ENCODE results near the gene NBPF3. TPM values are rescaled to one million over a fixed set of nuclear protein-coding genes. Genes with fewer than 3 reads are reported as not detected.

NBPF3 gene
- total and polyA plus RNA-seq, 4 donors: 1.4 to 4.0 (median 1.7) TPM

DNA sequence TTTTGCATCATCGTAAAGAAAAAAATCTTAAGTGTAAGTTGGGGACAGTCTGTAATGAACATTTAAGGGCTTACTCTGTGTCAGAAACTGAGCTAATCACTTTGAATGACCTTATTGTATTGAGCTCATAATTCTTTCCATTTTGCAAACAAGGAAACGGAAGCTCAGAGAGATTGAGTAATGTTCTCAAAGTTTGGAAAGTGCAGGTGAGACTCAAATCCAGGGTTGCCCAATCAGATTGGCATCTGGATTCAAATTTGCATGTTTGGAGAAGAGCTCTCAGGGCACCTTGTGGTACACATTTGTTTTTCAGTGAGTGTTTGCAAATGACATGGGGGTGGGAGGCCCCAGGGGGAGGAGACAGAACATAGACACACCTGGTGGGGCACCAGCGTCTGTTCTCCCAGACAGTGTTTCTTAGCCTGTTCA, 77.2 kb downstream of the NBPF3 start:
- Histone ChIP-seq H3K4me1 (ENCODE audit: control insufficient read depth in 4 of 4, insufficient read depth in 4 of 4, low read length in 3 of 4) (no peaks in the 10 kb centered on the region), H3K9me3 (ENCODE audit: control insufficient read depth in 4 of 4, low read length in 3 of 4) (no peaks in the 10 kb centered on the region), H3K4me3 (ENCODE audit: low read depth in 1 of 3, low read length in 3 of 3) (no peak overlapping the region), H3K9ac (ENCODE audit: low read depth in 1 of 2, low read length in 2 of 2) (no peak overlapping the region), H3K27ac (ENCODE audit: low read depth in 1 of 2, low read length in 2 of 2) (no peak overlapping the region), H3K27me3 (ENCODE audit: control insufficient read depth in 4 of 4, insufficient read depth in 4 of 4, low read length in 3 of 4) (no peaks in the 10 kb centered on the region), H3K36me3 (ENCODE audit: control insufficient read depth in 4 of 4, insufficient read depth in 3 of 4, low read depth in 1 of 4, low read length in 3 of 4) (no peaks in the 10 kb centered on the region)
- DNase-seq (ENCODE audit: low spot score): no peak
- TF ChIP-seq SP1 (IDR thresholded peaks at IDR 0.05) (no peak), GABPA (IDR thresholded peaks at IDR 0.05 in 1 of 2, conservative IDR thresholded peaks at IDR 0.05 in 1 of 2) (peak; percentile 38 to 72), RXRA (IDR thresholded peaks at IDR 0.05) (peak in 1 of 2 donors; percentile 50), JUND (IDR thresholded peaks at IDR 0.05) (peak in 1 of 2 donors; percentile 56), RAD21 (IDR thresholded peaks at IDR 0.05) (peak; percentile 12 to 38), YY1 (IDR thresholded peaks at IDR 0.05) (peak; percentile 42), TAF1 (conservative IDR thresholded peaks at IDR 0.05) (no peak), HNF4A (conservative IDR thresholded peaks at IDR 0.05) (peak; percentile 32 to 44), FOXA1 (IDR thresholded peaks at IDR 0.05) (no peak), EGR1 (IDR thresholded peaks at IDR 0.05; ENCODE audit: low read depth in 2 of 2) (no peak)
- TF ChIP-seq, protein P1, sequence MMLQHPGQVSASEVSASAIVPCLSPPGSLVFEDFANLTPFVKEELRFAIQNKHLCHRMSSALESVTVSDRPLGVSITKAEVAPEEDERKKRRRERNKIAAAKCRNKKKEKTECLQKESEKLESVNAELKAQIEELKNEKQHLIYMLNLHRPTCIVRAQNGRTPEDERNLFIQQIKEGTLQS (IDR thresholded peaks at IDR 0.05): no peak
- TF ChIP-seq, protein P2, sequence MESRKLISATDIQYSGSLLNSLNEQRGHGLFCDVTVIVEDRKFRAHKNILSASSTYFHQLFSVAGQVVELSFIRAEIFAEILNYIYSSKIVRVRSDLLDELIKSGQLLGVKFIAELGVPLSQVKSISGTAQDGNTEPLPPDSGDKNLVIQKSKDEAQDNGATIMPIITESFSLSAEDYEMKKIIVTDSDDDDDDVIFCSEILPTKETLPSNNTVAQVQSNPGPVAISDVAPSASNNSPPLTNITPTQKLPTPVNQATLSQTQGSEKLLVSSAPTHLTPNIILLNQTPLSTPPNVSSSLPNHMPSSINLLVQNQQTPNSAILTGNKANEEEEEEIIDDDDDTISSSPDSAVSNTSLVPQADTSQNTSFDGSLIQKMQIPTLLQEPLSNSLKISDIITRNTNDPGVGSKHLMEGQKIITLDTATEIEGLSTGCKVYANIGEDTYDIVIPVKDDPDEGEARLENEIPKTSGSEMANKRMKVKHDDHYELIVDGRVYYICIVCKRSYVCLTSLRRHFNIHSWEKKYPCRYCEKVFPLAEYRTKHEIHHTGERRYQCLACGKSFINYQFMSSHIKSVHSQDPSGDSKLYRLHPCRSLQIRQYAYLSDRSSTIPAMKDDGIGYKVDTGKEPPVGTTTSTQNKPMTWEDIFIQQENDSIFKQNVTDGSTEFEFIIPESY (IDR thresholded peaks at IDR 0.05): no peak
- TF ChIP-seq, protein P3, sequence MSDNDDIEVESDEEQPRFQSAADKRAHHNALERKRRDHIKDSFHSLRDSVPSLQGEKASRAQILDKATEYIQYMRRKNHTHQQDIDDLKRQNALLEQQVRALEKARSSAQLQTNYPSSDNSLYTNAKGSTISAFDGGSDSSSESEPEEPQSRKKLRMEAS (IDR thresholded peaks at IDR 0.05): peak; percentile 34
- 69% methylated on average over 3 of the region's 3 CpGs for WGBS

DNA sequence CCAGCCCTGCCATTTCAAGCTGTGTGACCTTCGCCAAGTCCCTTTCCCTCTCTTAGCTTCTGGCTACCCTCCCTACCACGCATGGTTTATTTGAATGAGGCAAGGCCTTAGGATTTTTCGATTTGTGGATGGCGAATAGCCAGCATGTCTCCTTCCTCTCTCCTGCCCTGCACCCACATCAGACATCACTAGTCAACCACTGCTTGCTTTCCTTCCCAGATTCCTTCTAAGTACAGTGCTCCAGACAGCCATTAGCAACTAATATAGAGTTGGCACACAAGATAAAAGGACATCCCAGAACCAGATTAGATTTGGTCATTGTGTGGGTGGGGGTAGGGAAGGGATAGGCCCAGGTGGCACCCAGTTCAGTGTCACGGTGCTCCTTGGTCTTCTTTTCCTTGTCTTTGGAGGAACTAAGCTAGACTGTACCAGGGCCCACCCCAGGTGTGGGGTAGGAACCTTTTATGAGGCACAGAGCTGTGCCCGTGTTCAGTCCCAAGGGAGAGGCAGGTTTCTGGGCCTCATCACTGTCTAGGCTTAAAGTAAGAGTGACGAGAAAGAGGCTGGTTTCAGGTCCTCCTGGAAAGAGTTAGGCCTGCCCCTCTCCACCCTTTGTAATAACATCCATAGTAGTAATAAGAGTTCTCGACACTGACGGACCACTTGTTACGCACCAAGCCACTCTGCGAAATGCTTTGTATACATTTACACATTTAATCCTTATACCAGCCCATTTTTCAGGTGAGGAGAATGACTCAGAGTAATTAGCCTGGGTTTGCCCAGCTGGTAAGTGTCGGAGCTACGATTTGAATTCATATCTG, 77.9 kb downstream of the NBPF3 start:
- no peaks in the 10 kb centered on the region for H3K36me3 ChIP-seq (ENCODE audit: control insufficient read depth in 4 of 4, insufficient read depth in 3 of 4, low read depth in 1 of 4, low read length in 3 of 4)
- no peaks in the 10 kb centered on the region for H3K9me3 ChIP-seq (ENCODE audit: control insufficient read depth in 4 of 4, low read length in 3 of 4)
- H3K9ac ChIP-seq (ENCODE audit: low read depth in 1 of 2, low read length in 2 of 2): no peak overlapping the region
- 88% methylated on average over 13 of the region's 13 CpGs for WGBS
- no peak overlapping the region for H3K27ac ChIP-seq (ENCODE audit: low read depth in 1 of 2, low read length in 2 of 2)
- no peak overlapping the region for H3K4me3 ChIP-seq (ENCODE audit: low read depth in 1 of 3, low read length in 3 of 3)
- no peak for TF ChIP-seq HNF4G (IDR thresholded peaks at IDR 0.05)
- TF ChIP-seq HNF4A (conservative IDR thresholded peaks at IDR 0.05): no peak
- no peak for TF ChIP-seq FOXA1 (IDR thresholded peaks at IDR 0.05)
- TF ChIP-seq, protein P4, sequence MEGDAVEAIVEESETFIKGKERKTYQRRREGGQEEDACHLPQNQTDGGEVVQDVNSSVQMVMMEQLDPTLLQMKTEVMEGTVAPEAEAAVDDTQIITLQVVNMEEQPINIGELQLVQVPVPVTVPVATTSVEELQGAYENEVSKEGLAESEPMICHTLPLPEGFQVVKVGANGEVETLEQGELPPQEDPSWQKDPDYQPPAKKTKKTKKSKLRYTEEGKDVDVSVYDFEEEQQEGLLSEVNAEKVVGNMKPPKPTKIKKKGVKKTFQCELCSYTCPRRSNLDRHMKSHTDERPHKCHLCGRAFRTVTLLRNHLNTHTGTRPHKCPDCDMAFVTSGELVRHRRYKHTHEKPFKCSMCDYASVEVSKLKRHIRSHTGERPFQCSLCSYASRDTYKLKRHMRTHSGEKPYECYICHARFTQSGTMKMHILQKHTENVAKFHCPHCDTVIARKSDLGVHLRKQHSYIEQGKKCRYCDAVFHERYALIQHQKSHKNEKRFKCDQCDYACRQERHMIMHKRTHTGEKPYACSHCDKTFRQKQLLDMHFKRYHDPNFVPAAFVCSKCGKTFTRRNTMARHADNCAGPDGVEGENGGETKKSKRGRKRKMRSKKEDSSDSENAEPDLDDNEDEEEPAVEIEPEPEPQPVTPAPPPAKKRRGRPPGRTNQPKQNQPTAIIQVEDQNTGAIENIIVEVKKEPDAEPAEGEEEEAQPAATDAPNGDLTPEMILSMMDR (IDR thresholded peaks at IDR 0.05; ENCODE audit: low read depth, low read length, missing input control): no peak
- TF ChIP-seq, protein P2 (IDR thresholded peaks at IDR 0.05): no peak
- no peak for TF ChIP-seq EGR1 (IDR thresholded peaks at IDR 0.05; ENCODE audit: low read depth in 2 of 2)
- no peak for TF ChIP-seq GABPA (IDR thresholded peaks at IDR 0.05 in 1 of 2, conservative IDR thresholded peaks at IDR 0.05 in 1 of 2)
- TF ChIP-seq JUND (IDR thresholded peaks at IDR 0.05): no peak
- TF ChIP-seq, protein P1 (IDR thresholded peaks at IDR 0.05): no peak
- no peak for TF ChIP-seq FOXA2 (IDR thresholded peaks at IDR 0.05)
- TF ChIP-seq NR2F2 (IDR thresholded peaks at IDR 0.05): no peak
- TF ChIP-seq RAD21 (IDR thresholded peaks at IDR 0.05): no peak
- no peak for TF ChIP-seq TAF1 (conservative IDR thresholded peaks at IDR 0.05)
- no peak for TF ChIP-seq YY1 (IDR thresholded peaks at IDR 0.05)
- TF ChIP-seq SP1 (IDR thresholded peaks at IDR 0.05): no peak
- no peak for TF ChIP-seq RXRA (IDR thresholded peaks at IDR 0.05)
- TF ChIP-seq, protein P5, sequence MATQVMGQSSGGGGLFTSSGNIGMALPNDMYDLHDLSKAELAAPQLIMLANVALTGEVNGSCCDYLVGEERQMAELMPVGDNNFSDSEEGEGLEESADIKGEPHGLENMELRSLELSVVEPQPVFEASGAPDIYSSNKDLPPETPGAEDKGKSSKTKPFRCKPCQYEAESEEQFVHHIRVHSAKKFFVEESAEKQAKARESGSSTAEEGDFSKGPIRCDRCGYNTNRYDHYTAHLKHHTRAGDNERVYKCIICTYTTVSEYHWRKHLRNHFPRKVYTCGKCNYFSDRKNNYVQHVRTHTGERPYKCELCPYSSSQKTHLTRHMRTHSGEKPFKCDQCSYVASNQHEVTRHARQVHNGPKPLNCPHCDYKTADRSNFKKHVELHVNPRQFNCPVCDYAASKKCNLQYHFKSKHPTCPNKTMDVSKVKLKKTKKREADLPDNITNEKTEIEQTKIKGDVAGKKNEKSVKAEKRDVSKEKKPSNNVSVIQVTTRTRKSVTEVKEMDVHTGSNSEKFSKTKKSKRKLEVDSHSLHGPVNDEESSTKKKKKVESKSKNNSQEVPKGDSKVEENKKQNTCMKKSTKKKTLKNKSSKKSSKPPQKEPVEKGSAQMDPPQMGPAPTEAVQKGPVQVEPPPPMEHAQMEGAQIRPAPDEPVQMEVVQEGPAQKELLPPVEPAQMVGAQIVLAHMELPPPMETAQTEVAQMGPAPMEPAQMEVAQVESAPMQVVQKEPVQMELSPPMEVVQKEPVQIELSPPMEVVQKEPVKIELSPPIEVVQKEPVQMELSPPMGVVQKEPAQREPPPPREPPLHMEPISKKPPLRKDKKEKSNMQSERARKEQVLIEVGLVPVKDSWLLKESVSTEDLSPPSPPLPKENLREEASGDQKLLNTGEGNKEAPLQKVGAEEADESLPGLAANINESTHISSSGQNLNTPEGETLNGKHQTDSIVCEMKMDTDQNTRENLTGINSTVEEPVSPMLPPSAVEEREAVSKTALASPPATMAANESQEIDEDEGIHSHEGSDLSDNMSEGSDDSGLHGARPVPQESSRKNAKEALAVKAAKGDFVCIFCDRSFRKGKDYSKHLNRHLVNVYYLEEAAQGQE (IDR thresholded peaks at IDR 0.05): no peak
- TF ChIP-seq, protein P3 (IDR thresholded peaks at IDR 0.05): no peak
- no peaks in the 10 kb centered on the region for H3K4me1 ChIP-seq (ENCODE audit: control insufficient read depth in 4 of 4, insufficient read depth in 4 of 4, low read length in 3 of 4)
- DNase-seq (ENCODE audit: low spot score): no peak
- H3K27me3 ChIP-seq (ENCODE audit: control insufficient read depth in 4 of 4, insufficient read depth in 4 of 4, low read length in 3 of 4): no peaks in the 10 kb centered on the region
